HEK293 (cell line): ENCODE data around the gene CRTC2.

Source experiments
- KLF10 ChIP-seq: fragments of 450-650 bp; IDR thresholded peaks from 2 replicates; pipeline ENCODE4 v1.5.1; 2018; ENCODE audit warnings: missing biosample characterization, mild to moderate bottlenecking, missing genetic modification characterization
- PRDM1 ChIP-seq: fragments of 450-650 bp; formaldehyde crosslinking; IDR thresholded peaks from 2 replicates; pipeline ENCODE4; 2016; ENCODE audit warnings: missing biosample characterization, missing genetic modification characterization
- RBAK ChIP-seq: fragments of 450-650 bp; formaldehyde crosslinking; IDR thresholded peaks from 2 replicates; pipeline ENCODE4 v1.5.1; 2016; ENCODE audit warnings: missing biosample characterization, missing genetic modification characterization
- ZEB2 ChIP-seq: fragments of 450-650 bp; formaldehyde crosslinking; IDR thresholded peaks from 2 replicates; pipeline ENCODE4 v1.5.1; 2016; ENCODE audit warnings: missing biosample characterization, missing genetic modification characterization
- ZFP41 ChIP-seq: fragments of 450-650 bp; formaldehyde crosslinking; IDR thresholded peaks from 2 replicates; pipeline ENCODE4 v1.5.1; 2016; ENCODE audit warnings: missing biosample characterization, missing genetic modification characterization, borderline replicate concordance
- ZNF138 ChIP-seq: fragments of 450-650 bp; formaldehyde crosslinking; IDR thresholded peaks from 2 replicates; pipeline ENCODE4 v1.5.1; 2016; ENCODE audit warnings: missing biosample characterization, missing genetic modification characterization, borderline replicate concordance
- ZNF223 ChIP-seq: fragments of 450-650 bp; formaldehyde crosslinking; IDR thresholded peaks from 2 replicates; pipeline ENCODE4 v1.5.1; 2016; ENCODE audit warnings: missing biosample characterization, missing genetic modification characterization
- ZNF747 ChIP-seq: fragments of 450-650 bp; formaldehyde crosslinking; IDR thresholded peaks from 2 replicates; pipeline ENCODE4 v1.5.1; 2016; ENCODE audit warnings: missing biosample characterization, missing genetic modification characterization
- TF ChIP-seq, protein P1 (sequence below): fragments of 450-650 bp; formaldehyde crosslinking; IDR thresholded peaks from 2 replicates; pipeline ENCODE4 v1.5.1; 2016; ENCODE audit warnings: missing biosample characterization, missing genetic modification characterization
- TF ChIP-seq, protein P2 (sequence below): fragments of 450-650 bp; formaldehyde crosslinking; IDR thresholded peaks from 2 replicates; pipeline ENCODE4 v1.5.1; 2016; ENCODE audit warnings: missing biosample characterization, missing genetic modification characterization
- TF ChIP-seq, protein P3 (sequence below): sonication (generic); formaldehyde crosslinking; IDR thresholded peaks from 2 replicates; pipeline ENCODE4 v1.8.1; 2022; ENCODE audit warnings: mild to moderate bottlenecking, moderate library complexity, missing genetic modification reagents
- TF ChIP-seq, protein P4 (sequence below): fragments of 450-650 bp; formaldehyde crosslinking; IDR thresholded peaks from 2 replicates; pipeline ENCODE4 v1.5.1; 2016; ENCODE audit warnings: missing biosample characterization, missing genetic modification characterization

DNA sequence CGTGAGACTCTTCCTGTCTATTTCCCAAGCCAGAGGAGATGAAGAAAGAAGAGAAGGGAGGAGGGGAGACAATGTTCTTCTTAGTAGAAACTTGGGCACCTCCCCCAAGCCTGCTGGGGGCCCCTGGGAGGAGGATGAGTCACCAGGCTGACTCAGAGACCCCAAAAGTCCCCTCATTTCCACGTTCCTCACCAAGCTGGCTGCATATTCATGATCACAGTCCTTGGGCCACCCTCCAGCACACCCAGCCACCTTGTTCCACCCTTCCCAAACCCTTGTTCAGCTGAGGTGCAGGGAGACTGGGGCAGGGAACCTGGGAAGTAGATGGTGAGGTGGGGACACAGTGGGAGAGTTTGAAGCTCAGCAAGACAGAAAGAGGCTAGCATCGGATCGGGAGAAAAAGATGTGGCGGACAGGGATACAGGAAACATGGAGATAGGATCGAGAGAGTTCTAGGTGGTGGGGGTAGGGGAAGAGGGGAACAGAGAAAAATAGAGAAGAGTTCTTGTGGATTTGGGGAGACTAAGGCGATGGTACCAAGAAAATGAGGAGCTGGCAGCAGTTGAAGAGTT, 27.0 kb upstream of the CRTC2 start:
- no peak for TF ChIP-seq ZNF747 (tag by site-specific recombination)
- TF ChIP-seq PRDM1 (tag by site-specific recombination): no peak; the same call in 1 of the 2 replicates
- TF ChIP-seq, protein P1, sequence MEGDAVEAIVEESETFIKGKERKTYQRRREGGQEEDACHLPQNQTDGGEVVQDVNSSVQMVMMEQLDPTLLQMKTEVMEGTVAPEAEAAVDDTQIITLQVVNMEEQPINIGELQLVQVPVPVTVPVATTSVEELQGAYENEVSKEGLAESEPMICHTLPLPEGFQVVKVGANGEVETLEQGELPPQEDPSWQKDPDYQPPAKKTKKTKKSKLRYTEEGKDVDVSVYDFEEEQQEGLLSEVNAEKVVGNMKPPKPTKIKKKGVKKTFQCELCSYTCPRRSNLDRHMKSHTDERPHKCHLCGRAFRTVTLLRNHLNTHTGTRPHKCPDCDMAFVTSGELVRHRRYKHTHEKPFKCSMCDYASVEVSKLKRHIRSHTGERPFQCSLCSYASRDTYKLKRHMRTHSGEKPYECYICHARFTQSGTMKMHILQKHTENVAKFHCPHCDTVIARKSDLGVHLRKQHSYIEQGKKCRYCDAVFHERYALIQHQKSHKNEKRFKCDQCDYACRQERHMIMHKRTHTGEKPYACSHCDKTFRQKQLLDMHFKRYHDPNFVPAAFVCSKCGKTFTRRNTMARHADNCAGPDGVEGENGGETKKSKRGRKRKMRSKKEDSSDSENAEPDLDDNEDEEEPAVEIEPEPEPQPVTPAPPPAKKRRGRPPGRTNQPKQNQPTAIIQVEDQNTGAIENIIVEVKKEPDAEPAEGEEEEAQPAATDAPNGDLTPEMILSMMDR (tag by site-specific recombination): no peak
- no peak for TF ChIP-seq KLF10 (tag by site-specific recombination)
- no peak for TF ChIP-seq ZFP41
- 0 out of 2 replicates have a peak, but pooled peaks have one; percentile 9 for TF ChIP-seq ZEB2 (tag by site-specific recombination)
- no peak for TF ChIP-seq RBAK (tag by site-specific recombination)
- TF ChIP-seq, protein P2, sequence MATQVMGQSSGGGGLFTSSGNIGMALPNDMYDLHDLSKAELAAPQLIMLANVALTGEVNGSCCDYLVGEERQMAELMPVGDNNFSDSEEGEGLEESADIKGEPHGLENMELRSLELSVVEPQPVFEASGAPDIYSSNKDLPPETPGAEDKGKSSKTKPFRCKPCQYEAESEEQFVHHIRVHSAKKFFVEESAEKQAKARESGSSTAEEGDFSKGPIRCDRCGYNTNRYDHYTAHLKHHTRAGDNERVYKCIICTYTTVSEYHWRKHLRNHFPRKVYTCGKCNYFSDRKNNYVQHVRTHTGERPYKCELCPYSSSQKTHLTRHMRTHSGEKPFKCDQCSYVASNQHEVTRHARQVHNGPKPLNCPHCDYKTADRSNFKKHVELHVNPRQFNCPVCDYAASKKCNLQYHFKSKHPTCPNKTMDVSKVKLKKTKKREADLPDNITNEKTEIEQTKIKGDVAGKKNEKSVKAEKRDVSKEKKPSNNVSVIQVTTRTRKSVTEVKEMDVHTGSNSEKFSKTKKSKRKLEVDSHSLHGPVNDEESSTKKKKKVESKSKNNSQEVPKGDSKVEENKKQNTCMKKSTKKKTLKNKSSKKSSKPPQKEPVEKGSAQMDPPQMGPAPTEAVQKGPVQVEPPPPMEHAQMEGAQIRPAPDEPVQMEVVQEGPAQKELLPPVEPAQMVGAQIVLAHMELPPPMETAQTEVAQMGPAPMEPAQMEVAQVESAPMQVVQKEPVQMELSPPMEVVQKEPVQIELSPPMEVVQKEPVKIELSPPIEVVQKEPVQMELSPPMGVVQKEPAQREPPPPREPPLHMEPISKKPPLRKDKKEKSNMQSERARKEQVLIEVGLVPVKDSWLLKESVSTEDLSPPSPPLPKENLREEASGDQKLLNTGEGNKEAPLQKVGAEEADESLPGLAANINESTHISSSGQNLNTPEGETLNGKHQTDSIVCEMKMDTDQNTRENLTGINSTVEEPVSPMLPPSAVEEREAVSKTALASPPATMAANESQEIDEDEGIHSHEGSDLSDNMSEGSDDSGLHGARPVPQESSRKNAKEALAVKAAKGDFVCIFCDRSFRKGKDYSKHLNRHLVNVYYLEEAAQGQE (tag by site-specific recombination): no peak
- TF ChIP-seq, protein P3, sequence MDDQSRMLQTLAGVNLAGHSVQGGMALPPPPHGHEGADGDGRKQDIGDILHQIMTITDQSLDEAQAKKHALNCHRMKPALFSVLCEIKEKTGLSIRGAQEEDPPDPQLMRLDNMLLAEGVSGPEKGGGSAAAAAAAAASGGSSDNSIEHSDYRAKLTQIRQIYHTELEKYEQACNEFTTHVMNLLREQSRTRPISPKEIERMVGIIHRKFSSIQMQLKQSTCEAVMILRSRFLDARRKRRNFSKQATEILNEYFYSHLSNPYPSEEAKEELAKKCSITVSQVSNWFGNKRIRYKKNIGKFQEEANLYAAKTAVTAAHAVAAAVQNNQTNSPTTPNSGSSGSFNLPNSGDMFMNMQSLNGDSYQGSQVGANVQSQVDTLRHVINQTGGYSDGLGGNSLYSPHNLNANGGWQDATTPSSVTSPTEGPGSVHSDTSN (CRISPR knock-in tag): no peak
- TF ChIP-seq ZNF138 (tag by site-specific recombination): no peak
- no peak for TF ChIP-seq ZNF223 (tag by site-specific recombination)
- TF ChIP-seq, protein P4, sequence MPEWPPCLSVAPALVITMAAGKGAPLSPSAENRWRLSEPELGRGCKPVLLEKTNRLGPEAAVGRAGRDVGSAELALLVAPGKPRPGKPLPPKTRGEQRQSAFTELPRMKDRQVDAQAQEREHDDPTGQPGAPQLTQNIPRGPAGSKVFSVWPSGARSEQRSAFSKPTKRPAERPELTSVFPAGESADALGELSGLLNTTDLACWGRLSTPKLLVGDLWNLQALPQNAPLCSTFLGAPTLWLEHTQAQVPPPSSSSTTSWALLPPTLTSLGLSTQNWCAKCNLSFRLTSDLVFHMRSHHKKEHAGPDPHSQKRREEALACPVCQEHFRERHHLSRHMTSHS (tag by site-specific recombination): no peak
